A673 (cell line): ENCODE data around the gene CMTM8.

Source experiments
- EZH2 ChIP-seq: fragments of 200-600 bp; sonication (generic); IDR thresholded peaks from 2 replicates; pipeline ENCODE4 v1.6.1; 2017; ENCODE audit warnings: borderline replicate concordance, low read depth, mild to moderate bottlenecking, mixed read lengths, antibody characterized with exemption, low read length; ENCODE audit not compliant: poor library complexity, severe bottlenecking
- TF ChIP-seq, protein P1 (sequence below): fragments of 300-800, 200-600 bp; sonication (generic); conservative IDR thresholded peaks from 2 replicates; pipeline ENCODE4 v1.5.1; 2017; ENCODE audit warnings: low read depth, mild to moderate bottlenecking, antibody characterized with exemption, low read length, moderate library complexity, mixed read lengths

DNA sequence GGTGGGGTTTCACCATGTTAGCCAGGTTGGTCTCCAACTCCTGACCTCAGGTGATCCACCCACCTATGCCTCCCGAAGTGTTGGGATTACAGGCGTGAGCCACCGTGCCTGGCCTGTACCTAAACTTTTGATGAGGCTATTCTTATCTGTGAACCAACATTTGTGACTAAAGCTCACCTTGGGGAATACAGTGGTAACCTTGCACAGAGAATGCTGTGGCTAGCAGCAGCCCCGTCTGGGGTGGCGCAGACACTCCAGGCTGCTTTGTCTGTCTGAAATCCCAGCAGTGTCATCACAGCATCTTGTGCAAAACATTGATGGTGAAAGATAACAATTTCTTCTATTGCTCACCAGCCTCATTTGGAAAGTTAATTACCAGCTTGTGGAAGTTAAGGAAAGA is 58.9 kb downstream of the CMTM8 start:
- TF ChIP-seq, protein P1, sequence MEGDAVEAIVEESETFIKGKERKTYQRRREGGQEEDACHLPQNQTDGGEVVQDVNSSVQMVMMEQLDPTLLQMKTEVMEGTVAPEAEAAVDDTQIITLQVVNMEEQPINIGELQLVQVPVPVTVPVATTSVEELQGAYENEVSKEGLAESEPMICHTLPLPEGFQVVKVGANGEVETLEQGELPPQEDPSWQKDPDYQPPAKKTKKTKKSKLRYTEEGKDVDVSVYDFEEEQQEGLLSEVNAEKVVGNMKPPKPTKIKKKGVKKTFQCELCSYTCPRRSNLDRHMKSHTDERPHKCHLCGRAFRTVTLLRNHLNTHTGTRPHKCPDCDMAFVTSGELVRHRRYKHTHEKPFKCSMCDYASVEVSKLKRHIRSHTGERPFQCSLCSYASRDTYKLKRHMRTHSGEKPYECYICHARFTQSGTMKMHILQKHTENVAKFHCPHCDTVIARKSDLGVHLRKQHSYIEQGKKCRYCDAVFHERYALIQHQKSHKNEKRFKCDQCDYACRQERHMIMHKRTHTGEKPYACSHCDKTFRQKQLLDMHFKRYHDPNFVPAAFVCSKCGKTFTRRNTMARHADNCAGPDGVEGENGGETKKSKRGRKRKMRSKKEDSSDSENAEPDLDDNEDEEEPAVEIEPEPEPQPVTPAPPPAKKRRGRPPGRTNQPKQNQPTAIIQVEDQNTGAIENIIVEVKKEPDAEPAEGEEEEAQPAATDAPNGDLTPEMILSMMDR = no peak
- TF ChIP-seq EZH2 = no peak
